SK-N-SH treated with all-trans-retinoic acid at 6 μM for 48 hours (cell line): Measurements from ENCODE around the gene GTPBP1.

Experiments
- ATAC-seq: fragments of 200-7000 bp; cut with Tn5 transposase; 3 replicates; pipeline ENCODE4 v1.9.1; 2020; ENCODE audit warnings: mild to moderate bottlenecking, moderate library complexity
- ARNTL ChIP-seq: fragments of 450-650 bp; formaldehyde crosslinking; IDR thresholded peaks from 2 replicates; pipeline ENCODE4 v1.5.0; 2020; ENCODE audit warnings: low read depth, mild to moderate bottlenecking, moderate library complexity, borderline replicate concordance
- BACH2 ChIP-seq: fragments of 250-450 bp; sonication (Bioruptor Pico); IDR thresholded peaks from 2 replicates; pipeline ENCODE4 v1.9.0; 2021; ENCODE audit warnings: mild to moderate bottlenecking, borderline replicate concordance
- ISL1 ChIP-seq: fragments of 250-450 bp; sonication (Bioruptor Pico); IDR thresholded peaks from 2 replicates; pipeline ENCODE4 v2.1.2; 2022; ENCODE audit warnings: mild to moderate bottlenecking, moderate library complexity
- PPARA ChIP-seq: fragments of 250-450 bp; sonication (Bioruptor Pico); IDR thresholded peaks from 2 replicates; pipeline ENCODE4 v1.5.0; 2020; ENCODE audit warnings: mild to moderate bottlenecking, borderline replicate concordance
- TOX ChIP-seq: fragments of 250-450 bp; sonication (Bioruptor Pico); IDR thresholded peaks from 2 replicates; pipeline ENCODE4 v1.8.0; 2021; ENCODE audit warnings: mild to moderate bottlenecking, moderate library complexity, borderline replicate concordance
- ZC3H10 ChIP-seq: fragments of 250-450 bp; sonication (Bioruptor Pico); IDR thresholded peaks from 2 replicates; pipeline ENCODE4 v1.5.1; 2021; ENCODE audit warnings: mild to moderate bottlenecking, moderate library complexity
- ZFP3 ChIP-seq: fragments of 250-450 bp; sonication (Bioruptor Pico); IDR thresholded peaks from 2 replicates; pipeline ENCODE4 v1.5.0; 2020; ENCODE audit warnings: mild to moderate bottlenecking, moderate library complexity
- ZFP30 ChIP-seq: fragments of 450-650 bp; formaldehyde crosslinking; IDR thresholded peaks from 2 replicates; pipeline ENCODE4 v1.5.0; 2022; ENCODE audit warnings: mild to moderate bottlenecking, moderate library complexity
- ZNF565 ChIP-seq: fragments of 450-650 bp; formaldehyde crosslinking; conservative IDR thresholded peaks from 2 replicates; pipeline ENCODE4 v1.5.0; 2020; ENCODE audit warnings: low read depth, mild to moderate bottlenecking, moderate library complexity
- ZNF70 ChIP-seq: fragments of 450-650 bp; formaldehyde crosslinking; IDR thresholded peaks from 2 replicates; pipeline ENCODE4 v1.5.0; 2020; ENCODE audit warnings: mild to moderate bottlenecking, moderate library complexity
- ZNF8 ChIP-seq: fragments of 450-650 bp; formaldehyde crosslinking; IDR thresholded peaks from 2 replicates; pipeline ENCODE4 v1.5.0; 2020; ENCODE audit warnings: mild to moderate bottlenecking, moderate library complexity
- TF ChIP-seq, protein P1 (sequence below): fragments of 250-450 bp; sonication (Bioruptor Pico); IDR thresholded peaks from 2 replicates; pipeline ENCODE4 v1.5.1; 2021; ENCODE audit warnings: mild to moderate bottlenecking, moderate library complexity
- TF ChIP-seq, protein P2 (sequence below): fragments of 250-450 bp; sonication (Bioruptor Pico); IDR thresholded peaks from 2 replicates; pipeline ENCODE4 v1.5.0; 2020; ENCODE audit warnings: mild to moderate bottlenecking, moderate library complexity
- TF ChIP-seq, protein P3 (sequence below): fragments of 250-450 bp; sonication (Bioruptor Pico); IDR thresholded peaks from 2 replicates; pipeline ENCODE4 v1.8.0; 2020; ENCODE audit warnings: mild to moderate bottlenecking, moderate library complexity, borderline replicate concordance
- TF ChIP-seq, protein P4 (sequence below): fragments of 250-450 bp; sonication (Bioruptor Pico); IDR thresholded peaks from 2 replicates; pipeline ENCODE4 v1.5.1; 2020; ENCODE audit warnings: low read depth, mild to moderate bottlenecking, moderate library complexity

GTPBP1 gene

DNA sequence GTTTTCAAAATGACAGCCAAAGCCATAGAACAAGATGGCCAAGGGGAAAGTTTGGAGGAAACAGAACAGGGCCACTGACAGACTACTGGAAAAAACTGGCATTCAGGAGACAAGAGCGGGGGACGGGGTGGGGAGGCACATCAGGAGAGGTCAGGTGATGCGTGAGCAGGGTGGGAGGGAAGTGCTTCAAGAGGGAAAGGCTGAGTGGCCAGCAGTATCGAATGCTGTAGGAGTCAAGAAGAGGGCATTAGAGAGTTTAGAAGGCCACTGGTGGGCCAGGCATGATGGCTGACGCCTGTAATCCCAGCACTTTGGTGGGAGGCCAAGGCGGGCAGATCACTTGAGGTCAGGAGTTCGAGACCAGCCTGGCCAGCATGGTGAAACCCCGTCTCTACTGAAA, 8.2 kb downstream of the GTPBP1 start:
- no peak for ATAC-seq
- TF ChIP-seq ISL1: no peak
- TF ChIP-seq, protein P1, sequence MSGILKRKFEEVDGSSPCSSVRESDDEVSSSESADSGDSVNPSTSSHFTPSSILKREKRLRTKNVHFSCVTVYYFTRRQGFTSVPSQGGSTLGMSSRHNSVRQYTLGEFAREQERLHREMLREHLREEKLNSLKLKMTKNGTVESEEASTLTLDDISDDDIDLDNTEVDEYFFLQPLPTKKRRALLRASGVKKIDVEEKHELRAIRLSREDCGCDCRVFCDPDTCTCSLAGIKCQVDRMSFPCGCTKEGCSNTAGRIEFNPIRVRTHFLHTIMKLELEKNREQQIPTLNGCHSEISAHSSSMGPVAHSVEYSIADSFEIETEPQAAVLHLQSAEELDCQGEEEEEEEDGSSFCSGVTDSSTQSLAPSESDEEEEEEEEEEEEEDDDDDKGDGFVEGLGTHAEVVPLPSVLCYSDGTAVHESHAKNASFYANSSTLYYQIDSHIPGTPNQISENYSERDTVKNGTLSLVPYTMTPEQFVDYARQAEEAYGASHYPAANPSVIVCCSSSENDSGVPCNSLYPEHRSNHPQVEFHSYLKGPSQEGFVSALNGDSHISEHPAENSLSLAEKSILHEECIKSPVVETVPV (CRISPR knock-in tag): no peak
- no peak for TF ChIP-seq ZNF8 (CRISPR knock-in tag)
- no peak for TF ChIP-seq PPARA
- no peak for TF ChIP-seq ZNF565 (CRISPR knock-in tag)
- TF ChIP-seq, protein P2, sequence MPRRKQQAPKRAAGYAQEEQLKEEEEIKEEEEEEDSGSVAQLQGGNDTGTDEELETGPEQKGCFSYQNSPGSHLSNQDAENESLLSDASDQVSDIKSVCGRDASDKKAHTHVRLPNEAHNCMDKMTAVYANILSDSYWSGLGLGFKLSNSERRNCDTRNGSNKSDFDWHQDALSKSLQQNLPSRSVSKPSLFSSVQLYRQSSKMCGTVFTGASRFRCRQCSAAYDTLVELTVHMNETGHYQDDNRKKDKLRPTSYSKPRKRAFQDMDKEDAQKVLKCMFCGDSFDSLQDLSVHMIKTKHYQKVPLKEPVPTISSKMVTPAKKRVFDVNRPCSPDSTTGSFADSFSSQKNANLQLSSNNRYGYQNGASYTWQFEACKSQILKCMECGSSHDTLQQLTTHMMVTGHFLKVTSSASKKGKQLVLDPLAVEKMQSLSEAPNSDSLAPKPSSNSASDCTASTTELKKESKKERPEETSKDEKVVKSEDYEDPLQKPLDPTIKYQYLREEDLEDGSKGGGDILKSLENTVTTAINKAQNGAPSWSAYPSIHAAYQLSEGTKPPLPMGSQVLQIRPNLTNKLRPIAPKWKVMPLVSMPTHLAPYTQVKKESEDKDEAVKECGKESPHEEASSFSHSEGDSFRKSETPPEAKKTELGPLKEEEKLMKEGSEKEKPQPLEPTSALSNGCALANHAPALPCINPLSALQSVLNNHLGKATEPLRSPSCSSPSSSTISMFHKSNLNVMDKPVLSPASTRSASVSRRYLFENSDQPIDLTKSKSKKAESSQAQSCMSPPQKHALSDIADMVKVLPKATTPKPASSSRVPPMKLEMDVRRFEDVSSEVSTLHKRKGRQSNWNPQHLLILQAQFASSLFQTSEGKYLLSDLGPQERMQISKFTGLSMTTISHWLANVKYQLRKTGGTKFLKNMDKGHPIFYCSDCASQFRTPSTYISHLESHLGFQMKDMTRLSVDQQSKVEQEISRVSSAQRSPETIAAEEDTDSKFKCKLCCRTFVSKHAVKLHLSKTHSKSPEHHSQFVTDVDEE (CRISPR knock-in tag): no peak
- TF ChIP-seq, protein P3, sequence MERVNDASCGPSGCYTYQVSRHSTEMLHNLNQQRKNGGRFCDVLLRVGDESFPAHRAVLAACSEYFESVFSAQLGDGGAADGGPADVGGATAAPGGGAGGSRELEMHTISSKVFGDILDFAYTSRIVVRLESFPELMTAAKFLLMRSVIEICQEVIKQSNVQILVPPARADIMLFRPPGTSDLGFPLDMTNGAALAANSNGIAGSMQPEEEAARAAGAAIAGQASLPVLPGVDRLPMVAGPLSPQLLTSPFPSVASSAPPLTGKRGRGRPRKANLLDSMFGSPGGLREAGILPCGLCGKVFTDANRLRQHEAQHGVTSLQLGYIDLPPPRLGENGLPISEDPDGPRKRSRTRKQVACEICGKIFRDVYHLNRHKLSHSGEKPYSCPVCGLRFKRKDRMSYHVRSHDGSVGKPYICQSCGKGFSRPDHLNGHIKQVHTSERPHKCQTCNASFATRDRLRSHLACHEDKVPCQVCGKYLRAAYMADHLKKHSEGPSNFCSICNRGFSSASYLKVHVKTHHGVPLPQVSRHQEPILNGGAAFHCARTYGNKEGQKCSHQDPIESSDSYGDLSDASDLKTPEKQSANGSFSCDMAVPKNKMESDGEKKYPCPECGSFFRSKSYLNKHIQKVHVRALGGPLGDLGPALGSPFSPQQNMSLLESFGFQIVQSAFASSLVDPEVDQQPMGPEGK (CRISPR knock-in tag): no peak
- TF ChIP-seq ZFP3 (CRISPR knock-in tag): no peak
- TF ChIP-seq BACH2 (CRISPR knock-in tag): no peak
- no peak for TF ChIP-seq ZC3H10
- TF ChIP-seq TOX (CRISPR knock-in tag): no peak

DNA sequence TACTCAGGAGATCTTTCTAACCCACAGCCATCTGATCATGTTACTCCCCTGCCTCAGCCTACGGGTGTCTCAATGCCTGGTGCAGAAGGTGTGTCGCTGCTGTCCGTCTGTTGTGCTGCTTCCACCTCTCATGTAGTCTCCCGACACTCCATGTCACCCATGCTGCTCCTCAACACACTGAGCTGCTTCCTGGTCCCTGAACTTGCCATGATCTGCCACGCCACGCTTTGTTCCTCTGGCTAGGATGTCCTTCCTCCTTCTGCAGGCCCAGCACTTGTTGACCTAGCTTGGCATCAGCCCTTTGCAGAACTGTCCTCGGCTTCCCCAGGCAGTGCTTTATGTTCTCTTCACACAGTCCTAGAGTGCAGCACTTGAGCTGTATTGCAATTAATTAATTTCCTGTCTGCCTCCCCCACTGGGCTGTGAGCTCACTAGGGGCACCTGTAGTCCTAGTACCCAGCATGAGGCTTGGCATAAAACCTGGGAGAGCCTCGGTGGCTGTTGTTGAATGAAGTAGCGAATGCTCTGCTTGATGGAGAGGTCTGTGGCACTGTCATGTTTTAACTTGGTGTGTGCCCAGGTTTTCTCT, 9.5 kb downstream of the GTPBP1 start:
- ATAC-seq: no peak

DNA sequence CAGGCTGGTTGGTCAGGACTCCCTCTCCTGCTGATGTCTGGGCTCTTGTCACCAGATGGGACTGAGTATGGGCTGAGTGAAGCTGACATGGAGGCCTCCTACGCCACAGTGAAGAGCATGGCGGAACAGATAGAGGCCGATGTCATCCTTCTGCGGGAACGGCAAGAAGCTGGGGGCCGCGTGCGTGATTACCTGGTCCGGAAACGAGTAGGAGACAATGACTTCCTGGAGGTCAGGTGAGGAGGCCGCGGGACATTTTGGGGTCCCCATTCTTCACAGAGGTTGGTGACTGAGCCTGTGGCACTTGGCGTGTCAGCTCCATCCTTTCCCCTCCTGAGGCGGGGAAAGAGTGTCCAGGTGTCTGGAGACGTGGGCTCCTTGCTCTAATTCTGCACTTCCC, 10.1 kb downstream of the GTPBP1 start:
- no peak for TF ChIP-seq TOX (CRISPR knock-in tag)
- TF ChIP-seq, protein P4, sequence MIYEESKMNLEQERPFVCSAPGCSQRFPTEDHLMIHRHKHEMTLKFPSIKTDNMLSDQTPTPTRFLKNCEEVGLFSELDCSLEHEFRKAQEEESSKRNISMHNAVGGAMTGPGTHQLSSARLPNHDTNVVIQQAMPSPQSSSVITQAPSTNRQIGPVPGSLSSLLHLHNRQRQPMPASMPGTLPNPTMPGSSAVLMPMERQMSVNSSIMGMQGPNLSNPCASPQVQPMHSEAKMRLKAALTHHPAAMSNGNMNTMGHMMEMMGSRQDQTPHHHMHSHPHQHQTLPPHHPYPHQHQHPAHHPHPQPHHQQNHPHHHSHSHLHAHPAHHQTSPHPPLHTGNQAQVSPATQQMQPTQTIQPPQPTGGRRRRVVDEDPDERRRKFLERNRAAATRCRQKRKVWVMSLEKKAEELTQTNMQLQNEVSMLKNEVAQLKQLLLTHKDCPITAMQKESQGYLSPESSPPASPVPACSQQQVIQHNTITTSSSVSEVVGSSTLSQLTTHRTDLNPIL (CRISPR knock-in tag): no peak
- TF ChIP-seq PPARA: no peak
- TF ChIP-seq ZFP30 (CRISPR knock-in tag): no peak
- no peak for TF ChIP-seq ZC3H10
- TF ChIP-seq, protein P1 (CRISPR knock-in tag): no peak
- ATAC-seq: no peak

More for the DNA sequence above, 9.5 kb downstream of the GTPBP1 start:
- no peak for TF ChIP-seq ARNTL (CRISPR knock-in tag)
- TF ChIP-seq ZNF70 (CRISPR knock-in tag): no peak
- TF ChIP-seq, protein P2 (CRISPR knock-in tag): no peak
- TF ChIP-seq, all 23 proteins: peak for 0
